ENCODE data around the gene CDHR1.
"Not testable (repeated sequence)": the region's sequence is repeated elsewhere in the genome, so short reads cannot be mapped to it uniquely, and the experiment has no call there.

The CDHR1 gene

DNA sequence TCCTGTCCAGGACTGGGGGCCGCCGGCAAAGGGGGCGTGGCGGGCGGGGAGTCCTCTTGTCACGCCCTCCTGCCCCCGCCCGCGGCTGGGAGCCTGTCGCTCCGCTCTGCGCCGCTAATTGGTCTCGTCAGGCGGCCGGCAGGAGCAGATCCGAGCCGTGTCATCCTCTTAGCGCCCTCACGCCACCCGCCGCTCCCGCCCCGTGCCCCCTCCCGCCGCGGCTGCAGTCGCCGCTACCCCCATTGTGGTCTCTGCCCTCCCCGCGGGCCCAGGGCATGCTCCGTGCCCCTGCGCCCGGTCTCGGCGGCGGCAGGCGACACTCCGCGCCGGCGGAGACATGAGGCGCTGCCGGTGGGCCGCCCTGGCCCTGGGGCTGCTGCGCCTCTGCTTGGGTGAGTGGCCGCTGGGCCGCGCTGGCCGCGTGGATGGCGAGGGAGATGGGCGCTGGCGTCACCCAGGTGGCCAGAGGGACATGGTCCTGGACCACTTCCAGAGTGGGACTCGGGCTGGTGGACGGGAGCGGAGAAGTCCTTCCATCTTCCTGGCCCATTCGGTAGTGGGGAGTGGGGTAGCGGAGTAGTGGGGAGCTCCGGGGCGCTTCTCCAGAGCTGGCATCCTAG, at the start of gene CDHR1:
CDHR1 (plus strand) TSS at position 114 of the 620 bp plus-strand sequence; CDS start at position 338, 224 bp downstream.
- peak; percentile 45 for DNase-seq (ENCODE audit: low spot score)

DNA sequence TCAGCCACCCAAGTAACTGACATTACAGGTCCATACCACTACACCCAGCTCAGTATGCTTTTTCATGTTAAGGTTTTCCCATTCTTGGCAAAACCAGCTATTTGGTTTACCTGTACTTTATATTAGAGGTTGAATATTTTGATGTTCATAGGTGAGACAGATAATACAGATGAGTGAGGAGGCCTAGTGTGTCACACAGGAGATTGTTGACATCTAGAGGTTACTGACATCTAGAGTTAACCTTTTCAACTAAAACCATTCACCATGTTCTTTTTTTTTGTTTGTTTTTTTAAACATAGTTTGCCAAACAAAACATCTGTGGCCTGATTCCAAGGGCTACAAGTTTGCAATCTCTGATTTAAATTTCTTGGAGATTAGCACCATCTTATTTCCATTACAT, 47.0 kb upstream of the CDHR1 start:
- DNase-seq (ENCODE audit: low spot score) = no peak

DNA sequence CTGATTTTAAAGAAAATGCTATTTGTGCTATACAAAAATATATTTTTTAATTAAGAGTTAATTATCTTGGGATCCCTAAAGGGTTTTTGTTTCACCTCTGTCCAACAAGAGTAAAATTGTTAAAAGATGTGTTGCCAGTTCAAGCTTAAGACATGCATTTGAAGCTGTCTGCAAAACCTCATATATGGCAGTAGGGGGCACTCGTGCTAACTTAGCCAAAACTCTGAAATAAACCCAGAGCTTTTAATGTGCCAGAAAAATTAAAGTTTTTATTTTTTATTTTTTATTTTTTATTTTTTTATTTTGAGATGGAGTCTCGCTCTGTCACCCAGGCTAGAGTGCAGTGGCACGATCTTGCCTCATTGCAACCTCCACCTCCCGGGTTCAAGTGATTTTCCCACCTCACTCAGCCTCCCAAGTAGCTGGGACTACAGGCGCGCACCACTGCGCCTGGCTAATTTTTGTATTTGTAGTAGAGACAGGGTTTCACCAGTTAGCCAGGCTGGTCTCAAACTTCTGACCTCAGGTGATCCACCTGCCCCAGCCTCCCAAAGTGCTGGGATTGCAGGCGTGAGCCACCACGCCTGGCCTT, 46.2 kb upstream of the CDHR1 start:
- DNase-seq (ENCODE audit: low spot score) = peak; percentile 34

- DNase-seq (ENCODE audit: low spot score) = no peak
These were observed 44.5 kb upstream of the CDHR1 start for GRCh38 chr10:84149854-84150253.

DNA sequence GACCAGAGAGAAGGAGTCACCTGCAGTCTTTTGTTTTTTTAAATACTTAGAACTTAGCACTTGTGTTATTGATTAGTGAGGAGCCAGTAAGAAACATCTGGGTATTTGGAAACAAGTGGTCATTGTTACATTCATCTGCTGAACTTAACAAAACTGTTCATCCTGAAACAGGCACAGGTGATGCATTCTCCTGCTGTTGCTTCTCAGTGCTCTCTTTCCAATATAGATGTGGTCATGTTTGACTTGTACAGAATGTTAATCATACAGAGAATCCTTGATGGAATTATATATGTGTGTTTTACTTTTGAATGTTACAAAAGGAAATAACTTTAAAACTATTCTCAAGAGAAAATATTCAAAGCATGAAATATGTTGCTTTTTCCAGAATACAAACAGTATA, 41.6 kb upstream of the CDHR1 start:
- DNase-seq (ENCODE audit: low spot score) = no peak

DNA sequence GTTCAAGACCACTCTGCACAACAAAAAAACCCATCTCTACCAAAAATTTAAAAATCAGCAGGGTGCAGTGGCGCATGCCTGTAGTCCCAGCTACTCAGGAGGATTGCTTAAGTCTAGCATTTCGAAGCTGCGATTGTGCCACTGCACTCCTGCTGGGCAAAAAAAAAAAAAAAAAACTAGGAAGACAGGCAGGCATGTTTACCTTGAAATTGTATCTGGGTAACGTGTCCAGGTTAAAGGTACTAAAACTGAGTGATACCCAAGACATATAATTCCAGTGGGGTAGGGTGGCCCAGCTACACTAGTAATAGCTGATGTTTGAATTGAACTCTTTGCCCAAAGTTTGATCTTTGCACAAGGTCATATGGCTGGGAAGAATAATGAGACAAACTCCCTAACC, 38.8 kb upstream of the CDHR1 start:
- DNase-seq (ENCODE audit: low spot score) = no peak

DNA sequence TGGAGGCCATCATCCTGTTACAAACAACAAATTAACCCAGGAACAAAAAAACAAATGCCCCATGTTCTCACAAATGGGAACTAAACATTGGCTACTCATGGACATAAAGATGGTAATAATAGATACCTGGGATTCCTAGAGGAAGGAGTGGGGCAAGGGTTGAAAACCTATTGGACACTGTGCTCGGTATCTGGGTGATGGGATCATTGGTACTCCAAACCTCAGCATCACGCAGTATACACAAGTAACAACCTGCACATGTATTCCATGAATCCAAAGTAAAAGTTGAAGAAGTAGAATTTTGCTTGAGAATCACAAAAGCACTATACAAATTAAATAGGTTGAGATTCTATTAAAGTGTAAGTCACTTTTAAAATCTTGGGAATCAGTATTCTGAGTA, 38.3 kb upstream of the CDHR1 start:
- no peak for DNase-seq (ENCODE audit: low spot score)

DNA sequence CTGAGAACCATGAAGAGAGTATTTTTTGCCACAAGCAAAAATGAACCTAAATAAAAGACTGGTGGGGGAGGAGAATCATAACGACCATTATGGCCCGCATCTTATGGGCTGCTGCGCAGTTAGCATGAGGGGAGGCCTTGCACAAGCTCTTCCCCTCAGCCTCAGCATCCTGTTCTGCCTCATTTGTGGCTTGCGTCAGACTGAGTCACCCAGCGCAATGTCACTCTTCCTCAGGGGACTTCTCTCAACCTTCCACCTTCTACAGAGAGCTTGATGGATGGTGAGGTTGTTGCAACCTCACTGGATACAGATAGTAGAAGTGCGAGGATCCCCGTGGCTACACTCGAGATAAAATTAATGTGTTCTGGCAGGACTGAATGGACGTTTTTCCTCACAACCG, 37.6 kb upstream of the CDHR1 start:
- DNase-seq (ENCODE audit: low spot score) = no peak

GRCh38 chr10:84158061-84158460, 36.3 kb upstream of the CDHR1 start:
- peak; percentile 80 for DNase-seq (ENCODE audit: low spot score)

DNA sequence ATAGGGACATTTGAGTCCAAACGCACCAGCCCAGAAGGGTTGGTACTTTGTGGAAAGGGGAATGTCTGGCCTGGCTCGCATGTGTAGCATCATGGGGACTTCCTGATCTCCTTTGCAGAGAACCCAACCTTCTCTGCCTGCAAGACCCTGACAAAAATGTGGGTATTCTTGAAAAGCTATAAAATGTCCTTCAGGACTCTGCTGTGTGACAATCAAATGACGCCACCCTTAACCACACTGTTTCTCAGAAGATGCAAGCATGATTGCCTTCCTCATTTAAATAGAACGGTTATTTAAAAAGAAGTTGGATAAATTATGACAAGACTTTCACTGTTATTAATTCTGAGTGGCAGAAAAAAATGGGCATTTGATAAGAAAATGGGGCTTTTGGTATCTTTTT, 35.8 kb upstream of the CDHR1 start:
- peak; percentile 20 for DNase-seq (ENCODE audit: low spot score)

GRCh38 chr10:84159076-84159685, 35.2 kb upstream of the CDHR1 start:
- peak; percentile 82 for DNase-seq (ENCODE audit: low spot score)

DNA sequence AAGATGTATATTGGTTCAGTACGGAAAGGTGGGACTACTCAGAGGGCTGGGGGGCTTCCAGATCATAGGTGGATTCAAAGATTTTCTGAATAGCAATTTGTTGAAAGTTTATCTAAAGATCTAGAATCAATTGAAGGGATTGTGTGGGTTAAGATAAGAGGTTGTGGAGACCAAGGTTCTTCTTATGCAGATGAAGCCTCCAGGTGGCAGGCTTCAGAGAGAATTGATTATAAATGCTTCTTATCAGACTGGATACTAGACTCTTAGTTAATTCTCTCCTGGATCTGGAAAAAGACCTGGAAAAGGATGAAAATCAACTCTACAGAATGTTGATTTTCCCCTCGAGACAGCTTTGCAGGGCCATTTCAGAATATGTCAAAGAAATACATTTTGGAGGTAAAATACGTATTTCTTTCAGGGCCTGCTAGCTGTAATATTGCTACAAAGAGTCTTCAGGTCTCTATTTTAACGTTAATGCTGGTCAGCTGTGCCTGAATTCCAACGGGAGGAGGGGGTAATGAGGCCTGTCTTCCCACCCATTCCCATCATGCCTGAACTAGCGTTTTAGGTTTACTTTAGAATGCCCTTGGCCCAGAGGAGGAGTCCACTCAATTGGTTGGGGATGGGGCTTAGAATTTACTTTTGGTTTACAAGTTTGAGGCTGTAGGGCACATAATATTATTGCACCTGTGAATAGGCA, 33.5 kb upstream of the CDHR1 start:
- no peak for DNase-seq (ENCODE audit: low spot score)

GRCh38 chr10:84163996-84164395, 30.3 kb upstream of the CDHR1 start:
- no peak for DNase-seq (ENCODE audit: low spot score)

- peak; percentile 53 for DNase-seq (ENCODE audit: low spot score)
These were observed 29.9 kb upstream of the CDHR1 start for GRCh38 chr10:84164442-84164841.

GRCh38 chr10:84166620-84167288, 27.6 kb upstream of the CDHR1 start:
- DNase-seq (ENCODE audit: low spot score) = no peak

DNA sequence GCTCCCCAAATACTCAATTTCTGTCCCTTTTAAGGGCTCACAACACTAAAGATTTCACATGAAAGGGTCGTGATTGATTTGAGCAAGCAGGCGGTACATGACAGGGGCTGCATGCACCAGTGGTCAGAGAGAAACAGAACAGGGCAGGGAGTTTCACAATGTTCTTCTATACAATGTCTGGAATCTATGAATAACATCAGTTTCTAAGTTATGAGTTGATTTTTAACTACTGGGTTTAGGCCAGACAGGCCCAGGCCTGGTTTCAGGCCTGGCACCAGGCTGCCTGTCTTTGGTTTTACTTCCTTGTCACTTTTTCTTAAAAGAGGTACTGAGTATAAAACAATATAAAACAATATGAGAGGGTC, 27.1 kb upstream of the CDHR1 start:
- not testable (repeated sequence) for DNase-seq (ENCODE audit: low spot score)

GRCh38 chr10:84168382-84168781, 26.0 kb upstream of the CDHR1 start:
- DNase-seq (ENCODE audit: low spot score) = not testable (repeated sequence)

GRCh38 chr10:84171237-84171636, 23.1 kb upstream of the CDHR1 start:
- not testable (repeated sequence) for DNase-seq (ENCODE audit: low spot score)

DNA sequence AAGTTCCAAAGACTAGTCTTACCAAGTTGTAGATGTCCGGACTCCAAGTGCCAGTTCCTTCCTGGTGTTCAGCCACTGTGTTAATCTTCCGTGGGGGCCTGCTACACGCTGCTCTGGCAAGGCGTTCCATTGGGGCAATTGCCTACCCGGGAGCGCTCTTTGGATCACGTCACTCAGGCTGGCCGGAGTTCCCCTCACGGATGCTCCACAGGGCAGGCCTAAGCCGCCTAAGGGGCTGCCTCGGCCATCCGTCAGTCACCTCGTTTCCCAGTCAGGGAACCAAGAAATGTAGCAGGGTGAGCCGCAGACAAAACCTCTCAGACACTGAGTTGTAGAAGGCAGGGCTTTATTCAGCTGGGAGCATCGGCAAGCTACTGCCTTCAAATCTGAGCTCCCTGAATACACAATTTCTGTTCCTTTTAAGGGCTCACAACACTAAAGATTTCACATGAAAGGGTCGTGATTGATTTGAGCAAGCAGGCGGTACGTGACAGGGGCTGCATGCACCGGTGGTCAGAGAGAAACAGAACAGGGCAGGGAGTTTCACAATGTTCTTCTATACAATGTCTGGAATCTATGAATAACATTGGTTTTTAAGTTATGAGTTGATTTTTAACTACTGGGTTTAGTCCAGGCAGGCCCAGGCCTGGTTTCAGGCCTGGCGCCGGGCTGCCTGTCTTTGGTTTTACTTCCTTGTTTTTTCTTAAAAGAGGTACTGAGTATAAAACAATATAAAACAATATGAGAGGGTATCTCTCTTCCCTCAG, 22.5 kb upstream of the CDHR1 start:
- not testable (repeated sequence) for DNase-seq (ENCODE audit: low spot score)

GRCh38 chr10:84172467-84173356, 21.6 kb upstream of the CDHR1 start:
- no peak for DNase-seq (ENCODE audit: low spot score)

GRCh38 chr10:84173501-84173929, 20.8 kb upstream of the CDHR1 start, which contains the start of gene GPR15LG:
TSS of gene GPR15LG (plus strand) at chr10:84173801. CDS start at chr10:84173852, 51 bp downstream.
- DNase-seq (ENCODE audit: low spot score) = no peak
